ENCODE measurements around the gene CD300A. TPM values are rescaled to one million over a fixed set of nuclear protein-coding genes. Genes with fewer than 3 reads are reported as not detected.

CD300A gene
- total and polyA plus RNA-seq, 2 of the 4 experiments (the other 2 are of a cell fraction) = not detected

- H3K56ac ChIP-seq (ENCODE audit: extremely low read depth, insufficient read depth, low read length) = no peak overlapping the region
- H2BK5ac ChIP-seq (ENCODE audit: low read depth, low read length, poor library complexity, severe bottlenecking) = no peak overlapping the region
- no peak overlapping the region for H3K4ac ChIP-seq (ENCODE audit: low read depth, low read length)
- in situ Hi-C loops (cut with MboI; ENCODE audit: low sequenced_read_pairs) (no loop called here), dilution Hi-C loops (cut with HindIII; ENCODE audit: low sequenced_read_pairs, unreplicated experiment) (no loop called here), intact Hi-C loops (cut with micrococcal nuclease) (no loop called here)
- H3K4me2 ChIP-seq (ENCODE audit: low read depth, low read length) = no peak overlapping the region
- H2BK120ac ChIP-seq (ENCODE audit: low read depth, low read length) = no peak overlapping the region
- H2AK5ac ChIP-seq (ENCODE audit: low read depth, low read length) = no peak overlapping the region
- H4K91ac ChIP-seq (ENCODE audit: insufficient read depth, low read depth, low read length) = no peak overlapping the region
- no peaks in the 10 kb centered on the region for H3K79me1 ChIP-seq (ENCODE audit: low read depth in 1 of 2, low read length in 2 of 2)
- no peaks in the 10 kb centered on the region for H3K36me3 ChIP-seq (ENCODE audit: control insufficient read depth, insufficient read depth, low read length)
- no peaks in the 10 kb centered on the region for H3K4me1 ChIP-seq (ENCODE audit: control insufficient read depth, insufficient read depth, low read length)
- no peak overlapping the region for H2AK9ac ChIP-seq (replicated peaks; ENCODE audit: low read depth, low read length, poor library complexity)
- H3K4me3 ChIP-seq (ENCODE audit: insufficient read depth, low read depth, low read length) = no peak overlapping the region
- no peak overlapping the region for H2BK20ac ChIP-seq (ENCODE audit: low read depth, low read length)
- no peak overlapping the region for H2AFZ ChIP-seq (replicated peaks; ENCODE audit: low read length, poor library complexity)
- no peak overlapping the region for H4K5ac ChIP-seq (ENCODE audit: low read depth, low read length)
- H3K18ac ChIP-seq (ENCODE audit: low read depth, low read length) = no peak overlapping the region
- H3K9ac ChIP-seq (ENCODE audit: low read depth, low read length) = no peak overlapping the region
- H2BK15ac ChIP-seq (ENCODE audit: low read depth, low read length) = no peak overlapping the region
- no peak overlapping the region for H3K27ac ChIP-seq (ENCODE audit: insufficient read depth, low read length)
- H3K23ac ChIP-seq (ENCODE audit: low read depth, low read length) = no peak overlapping the region
- no TSS peak for BruUV-seq (replicated peaks)
- no peak overlapping the region for H4K8ac ChIP-seq (ENCODE audit: low read depth in 2 of 2, low read length in 2 of 2)
- H3K14ac ChIP-seq (replicated peaks; ENCODE audit: low read depth, low read length) = no peak overlapping the region
- ATAC-seq (ENCODE audit: low read depth) (no peak), DNase-seq (no peak)
- no peaks in the 10 kb centered on the region for H3K27me3 ChIP-seq (ENCODE audit: control insufficient read depth, insufficient read depth, low read length)
- no CpG with 5 or more reads among the region's 8 CpGs for WGBS, 2 experiments (ENCODE audit: extremely low coverage in 2 of 2, insufficient read length in 1 of 2)
- no peak for TF ChIP-seq FOS (IDR thresholded peaks at IDR 0.05; ENCODE audit: low read depth, low read length)
- no peak for TF ChIP-seq POLR2A (IDR thresholded peaks at IDR 0.05; ENCODE audit: low read depth, low read length)
- no peak for TF ChIP-seq RCOR1 (IDR thresholded peaks at IDR 0.05; ENCODE audit: insufficient replicate concordance, low read length)
- TF ChIP-seq SMC3 (IDR thresholded peaks at IDR 0.05; ENCODE audit: low read depth, low read length) = no peak
- no peak for TF ChIP-seq CHD1 (IDR thresholded peaks at IDR 0.05; ENCODE audit: low read depth, low read length)
- TF ChIP-seq CTCF (conservative IDR thresholded peaks at IDR 0.05; ENCODE audit: low read depth, low read length) = no peak
- TF ChIP-seq BHLHE40 (IDR thresholded peaks at IDR 0.05; ENCODE audit: low read depth, low read length) = no peak
- POLR2A ChIA-PET (ENCODE audit: unreplicated experiment) = no interaction called here
- peaks cover 8% of the 10 kb centered on the region for H3K9me3 ChIP-seq (ENCODE audit: control insufficient read depth, insufficient read depth, low read length)
- H4K20me1 ChIP-seq (ENCODE audit: insufficient read depth, low read length) = no peaks in the 10 kb centered on the region
- CTCF ChIA-PET = no interaction called here
- no peaks in the 10 kb centered on the region for H3K9me1 ChIP-seq (ENCODE audit: insufficient read depth, low read length)
Observed at GRCh38 chr17:74473294-74473693, 6.9 kb downstream of the CD300A start.

All from IMR-90 (cell line).